ENCODE measurements around the gene KRTAP5-4.
"Not testable (repeated sequence)": the region's sequence is repeated elsewhere in the genome, so short reads cannot be mapped to it uniquely, and the experiment has no call there.

KRTAP5-4 gene, protein sequence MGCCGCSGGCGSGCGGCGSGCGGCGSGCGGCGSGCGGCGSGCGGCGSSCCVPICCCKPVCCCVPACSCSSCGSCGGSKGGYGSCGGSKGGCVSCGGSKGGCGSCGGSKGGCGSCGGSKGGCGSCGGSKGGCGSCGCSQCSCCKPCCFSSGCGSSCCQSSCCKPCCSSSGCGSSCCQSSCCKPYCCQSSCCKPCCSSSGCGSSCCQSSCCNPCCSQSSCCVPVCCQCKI
- 0 reads per million in 2 donors for total RNA-seq

DNA sequence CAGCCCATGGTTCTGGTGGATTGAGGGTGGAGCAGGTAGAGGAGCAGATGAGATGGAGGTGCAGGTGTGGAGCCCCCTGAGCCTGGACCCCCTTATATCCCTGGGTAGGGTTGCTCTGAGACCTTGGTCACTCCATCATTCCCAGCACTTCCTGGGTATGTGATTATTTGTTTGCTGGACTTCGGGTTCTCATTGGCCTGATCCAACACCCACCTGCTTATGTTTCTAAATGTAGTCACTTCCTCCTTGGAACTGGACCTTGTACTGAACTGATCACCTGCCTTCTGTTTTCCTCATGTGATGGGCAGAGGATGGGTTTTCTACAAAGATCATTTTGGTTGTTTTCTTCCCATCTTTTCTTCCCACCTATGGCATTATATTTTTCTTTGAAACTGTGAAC lies at the start of gene KRTAP5-4:
Gene KRTAP5-4 (minus strand): TSS at position 53 of the 400 bp plus-strand sequence. CDS start 45 bp downstream, at position 8.
- DNase-seq: no peak

- DNase-seq: no peak
These were observed 49.7 kb upstream of the KRTAP5-4 start for GRCh38 chr11:1671658-1672057.

DNA sequence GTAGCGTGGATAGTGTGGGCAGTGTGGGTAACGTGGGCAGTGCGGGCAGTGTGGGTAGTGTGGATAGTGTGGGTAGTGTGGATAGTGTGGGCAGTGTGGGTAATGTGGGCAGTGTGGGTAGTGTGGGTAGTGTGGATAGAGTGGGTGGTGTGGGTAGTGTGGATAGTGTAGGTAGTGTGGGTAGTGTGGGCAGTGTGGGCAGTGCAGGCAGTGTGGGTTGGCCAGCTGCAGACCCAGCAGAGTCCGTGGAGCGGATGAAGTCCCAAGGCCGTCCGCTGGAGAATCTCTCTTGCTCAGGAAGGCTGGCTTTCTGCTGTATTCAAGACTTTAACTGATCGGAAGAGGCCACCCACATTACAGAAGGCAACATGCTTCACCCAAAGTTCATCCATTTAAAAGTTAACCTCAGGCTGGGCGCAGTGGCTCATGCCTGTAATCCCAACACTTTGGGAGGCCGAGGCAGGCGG lies 49.0 kb upstream of the KRTAP5-4 start:
- DNase-seq: no peak

- DNase-seq: not testable (repeated sequence)
These were observed 48.5 kb upstream of the KRTAP5-4 start for GRCh38 chr11:1670457-1670856.

- no peak for DNase-seq
These were observed 47.7 kb upstream of the KRTAP5-4 start for GRCh38 chr11:1669546-1670218.

GRCh38 chr11:1668911-1669473 lies 47.1 kb upstream of the KRTAP5-4 start:
- no peak for DNase-seq

DNA sequence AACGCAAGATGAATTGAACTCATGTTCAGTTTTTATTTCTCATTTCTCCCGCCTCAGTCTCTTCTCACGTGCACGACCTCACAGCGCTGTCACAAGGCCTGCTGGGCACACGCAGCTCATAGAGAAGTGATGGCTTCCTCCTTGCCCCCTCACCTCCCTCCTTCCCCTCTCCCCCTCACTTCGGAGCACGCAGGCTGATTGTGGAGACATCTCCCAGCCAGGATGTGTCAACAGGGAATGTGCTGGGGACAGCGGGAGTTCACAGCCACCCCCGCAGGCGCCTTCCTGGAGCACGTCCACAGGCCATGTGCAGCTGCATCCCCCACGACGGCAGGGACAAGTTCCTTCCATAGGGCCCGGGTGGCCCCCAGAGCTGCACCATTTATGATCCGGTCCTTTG lies 46.0 kb upstream of the KRTAP5-4 start:
- DNase-seq: no peak

DNA sequence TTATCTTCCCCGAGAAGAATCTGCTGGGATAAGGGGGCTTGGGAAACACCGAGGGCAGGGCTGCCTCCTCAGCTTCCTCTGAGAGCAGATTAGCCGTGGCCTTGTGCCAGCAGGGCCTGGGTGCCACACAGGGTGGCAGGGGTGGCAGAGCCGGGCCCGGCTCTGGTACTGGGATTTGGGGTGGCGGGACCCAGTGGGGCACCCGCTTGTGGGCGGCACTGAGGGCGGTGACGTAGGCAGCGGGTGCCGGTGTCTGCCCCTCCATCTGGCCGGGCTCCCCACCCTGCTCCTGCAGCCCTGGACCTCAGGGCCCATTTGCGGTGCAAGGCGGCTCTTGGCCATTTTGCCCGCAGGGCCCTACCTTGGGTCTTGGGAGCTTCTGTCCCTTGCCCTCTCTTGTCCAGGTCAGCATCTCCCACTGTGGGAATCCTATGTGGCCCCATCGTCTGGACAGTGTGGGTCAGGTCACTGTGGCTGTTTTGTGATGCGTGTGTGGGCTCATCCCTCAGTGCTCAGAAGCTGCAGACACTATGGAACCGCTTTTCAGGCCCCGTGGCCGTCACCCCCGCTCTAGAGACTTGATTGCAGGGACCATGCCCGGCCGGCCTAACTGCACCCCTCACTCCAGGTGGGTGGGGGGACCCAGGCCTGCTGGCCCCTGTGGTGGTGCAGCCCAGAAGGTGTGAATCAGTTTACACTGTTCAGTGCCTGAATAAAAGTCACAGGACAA lies 45.3 kb upstream of the KRTAP5-4 start:
- no peak for DNase-seq

DNA sequence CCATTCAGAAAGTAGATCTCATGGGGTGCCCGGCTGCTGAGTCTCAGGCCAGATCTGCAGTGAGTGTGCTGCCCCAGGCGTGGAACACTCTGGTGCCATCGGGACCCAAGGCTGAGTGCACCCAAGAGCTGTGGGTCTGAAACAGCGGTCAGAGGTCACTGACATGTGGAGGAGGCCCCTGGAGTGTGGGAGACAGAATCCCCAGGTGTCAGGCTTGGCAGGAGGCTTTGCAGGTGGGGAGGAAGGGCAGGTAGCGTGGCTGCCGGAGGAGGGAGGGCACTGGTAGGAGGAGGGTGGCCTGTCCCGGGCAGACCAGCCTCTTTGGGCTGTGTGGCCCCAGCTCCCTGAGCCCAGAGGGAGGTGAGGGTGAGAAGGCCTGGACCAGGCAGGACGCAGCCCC lies 43.4 kb upstream of the KRTAP5-4 start:
- no peak for DNase-seq

DNA sequence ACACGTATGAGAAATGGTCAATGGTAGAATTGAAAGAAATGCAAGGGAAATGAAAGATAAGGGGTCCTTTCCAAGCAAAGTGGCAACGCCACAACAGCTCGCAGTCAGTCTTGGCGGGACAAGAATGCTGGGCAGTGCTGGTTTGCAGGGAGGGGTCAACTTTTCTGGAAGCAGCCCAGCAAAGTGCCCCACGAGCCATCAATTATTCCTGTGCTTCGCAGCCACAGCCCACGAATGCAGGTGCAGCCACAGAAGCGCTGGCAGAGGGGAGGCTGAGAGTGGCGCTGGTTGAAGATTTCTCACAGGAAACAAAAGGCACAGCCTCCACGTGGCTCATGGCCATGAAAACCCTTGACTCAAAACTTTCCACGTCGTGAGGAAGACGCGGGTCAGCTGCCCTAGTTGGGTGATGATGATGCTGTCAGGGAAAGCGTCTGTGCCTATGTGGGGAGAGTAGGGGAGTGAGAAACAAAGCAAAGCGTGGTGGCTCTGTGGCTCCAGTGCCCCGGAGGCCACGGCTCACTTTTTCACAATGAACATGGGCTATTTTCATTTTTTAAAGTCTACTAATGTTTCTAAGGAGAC lies 40.9 kb upstream of the KRTAP5-4 start:
- not testable (repeated sequence) for DNase-seq

GRCh38 chr11:1661454-1662269 lies 39.7 kb upstream of the KRTAP5-4 start:
- DNase-seq: not testable (repeated sequence)

DNA sequence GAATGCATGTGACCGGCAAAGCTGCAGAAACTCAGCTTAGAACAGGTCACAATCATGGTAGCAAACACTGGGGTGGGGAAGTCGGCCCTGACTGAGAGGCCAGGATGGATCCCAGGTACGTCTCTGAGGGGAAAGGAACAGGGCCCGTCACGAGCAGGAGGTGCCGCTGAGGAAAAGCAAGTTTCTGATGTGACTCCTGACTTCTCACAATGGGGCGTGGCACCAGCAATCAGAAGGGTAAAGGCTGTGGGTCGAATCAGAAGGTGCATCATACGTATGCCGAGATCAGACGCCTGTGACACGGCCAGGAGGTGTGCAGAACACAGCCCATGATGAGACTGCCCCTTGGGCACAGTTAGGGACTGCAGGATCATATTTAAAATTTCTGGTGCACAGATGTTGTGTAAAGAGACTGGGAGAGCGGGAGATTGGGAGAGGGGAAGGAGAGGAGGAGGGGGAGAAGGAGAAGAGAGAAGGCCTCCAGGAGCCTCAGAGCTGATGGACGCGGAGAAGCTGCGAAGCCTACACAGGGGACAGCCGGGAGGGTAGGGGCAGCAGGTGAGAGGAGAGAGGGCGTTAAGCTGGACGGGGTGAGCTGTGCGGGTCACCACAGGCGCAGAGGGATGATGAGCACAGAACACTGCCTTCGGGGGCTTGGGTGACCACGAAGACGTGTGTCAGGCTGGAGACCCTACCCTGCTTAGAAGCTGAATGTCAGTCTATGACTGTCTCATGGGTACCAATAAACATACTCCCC lies 38.4 kb upstream of the KRTAP5-4 start:
- DNase-seq: no peak

GRCh38 chr11:1659506-1659905 lies 37.6 kb upstream of the KRTAP5-4 start:
- DNase-seq: no peak

DNA sequence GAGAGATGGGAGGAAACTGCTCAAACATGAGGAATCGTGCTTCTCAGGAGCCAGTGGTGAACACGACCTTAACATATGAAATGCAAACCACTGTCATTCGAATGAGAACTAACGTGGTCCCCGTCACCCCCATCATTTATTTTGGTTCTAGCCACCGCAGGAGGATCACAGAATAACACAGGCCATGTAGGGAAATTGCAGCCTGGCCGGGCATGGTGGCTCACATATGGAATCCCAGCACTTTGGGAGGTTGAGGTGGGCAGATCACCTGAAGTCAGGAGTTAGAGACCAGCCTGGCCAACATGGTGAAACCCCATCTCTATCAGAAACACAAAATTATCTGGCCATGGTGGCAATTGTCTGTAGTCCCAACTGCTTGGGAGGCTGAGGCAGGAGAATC lies 34.7 kb upstream of the KRTAP5-4 start:
- no peak for DNase-seq

GRCh38 chr11:1656061-1656441 lies 34.1 kb upstream of the KRTAP5-4 start:
- DNase-seq: no peak

GRCh38 chr11:1655168-1656060 lies 33.5 kb upstream of the KRTAP5-4 start:
- no peak for DNase-seq

- DNase-seq: no peak
These were observed 32.6 kb upstream of the KRTAP5-4 start for GRCh38 chr11:1654388-1655167.

DNA sequence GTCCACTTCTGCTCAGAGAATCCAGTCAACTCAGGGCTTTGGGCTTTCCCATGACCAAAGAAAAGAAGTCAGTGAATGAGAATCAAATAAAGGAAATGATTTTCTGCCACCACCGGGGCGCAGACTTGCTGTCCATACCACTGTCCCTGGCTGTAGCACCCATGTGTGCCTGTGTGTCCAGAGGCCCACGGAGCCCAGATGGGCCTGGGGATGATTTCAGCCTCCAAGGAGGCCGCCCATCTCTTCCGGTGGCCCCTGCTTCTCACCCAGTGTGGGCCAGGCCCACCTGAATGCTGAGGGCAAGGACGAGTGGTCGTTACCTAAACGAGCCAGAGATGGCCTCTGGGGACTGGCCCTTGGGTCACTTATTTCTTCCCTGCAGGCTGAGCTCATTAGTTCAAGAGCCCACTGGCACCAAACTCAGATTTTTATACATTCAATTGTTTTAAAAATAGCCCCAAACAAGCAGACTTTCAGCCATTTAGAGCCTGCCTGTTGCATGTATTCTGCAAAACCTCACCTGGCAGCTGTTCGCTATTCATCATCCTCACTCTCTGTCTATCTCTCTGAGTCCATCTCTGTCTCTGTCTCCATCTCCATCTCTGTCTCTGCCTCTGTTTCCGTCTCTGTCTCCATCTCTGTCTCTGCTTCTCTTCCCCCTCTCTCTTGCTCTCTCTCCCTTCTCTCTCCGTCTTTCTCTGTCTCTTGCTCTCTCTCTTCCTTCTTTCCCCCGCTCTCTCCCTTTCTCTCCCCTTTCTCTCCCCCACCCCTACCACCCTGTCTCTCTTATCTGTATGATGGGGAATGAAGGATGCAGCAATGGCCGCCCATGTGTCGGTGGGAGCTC lies 31.8 kb upstream of the KRTAP5-4 start:
- no peak for DNase-seq
